ENCODE measurements around the gene DLG3.
"Not testable (repeated sequence)": the region's sequence is repeated elsewhere in the genome, so short reads cannot be mapped to it uniquely, and the experiment has no call there.

Gene DLG3

DNA sequence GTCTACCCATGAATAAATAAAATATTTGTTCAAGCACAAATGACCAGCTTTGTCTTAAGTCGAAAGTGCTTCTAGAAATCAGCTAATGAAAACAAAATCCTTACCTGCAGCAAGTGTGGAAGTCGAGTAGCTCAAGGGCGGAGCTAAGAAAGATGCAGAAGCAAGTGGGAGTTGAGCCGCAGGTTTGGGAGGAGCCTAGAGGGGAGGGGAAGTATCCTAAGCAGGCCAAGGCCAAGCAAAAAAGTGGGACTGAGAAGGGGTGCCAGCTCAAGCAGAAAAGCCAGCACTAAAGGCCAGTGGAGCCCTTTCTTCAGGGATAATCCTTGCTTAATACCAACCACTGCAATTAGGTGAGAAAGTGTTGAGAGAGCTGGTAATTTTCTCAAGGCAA lies 60.8 kb downstream of the DLG3 start:
- in situ Hi-C loops (cut with MboI; ENCODE audit: low sequenced_read_pairs, unreplicated experiment), result no loop called here
- DNase-seq (ENCODE audit: low spot score), result no peak
- TF ChIP-seq, protein P1, sequence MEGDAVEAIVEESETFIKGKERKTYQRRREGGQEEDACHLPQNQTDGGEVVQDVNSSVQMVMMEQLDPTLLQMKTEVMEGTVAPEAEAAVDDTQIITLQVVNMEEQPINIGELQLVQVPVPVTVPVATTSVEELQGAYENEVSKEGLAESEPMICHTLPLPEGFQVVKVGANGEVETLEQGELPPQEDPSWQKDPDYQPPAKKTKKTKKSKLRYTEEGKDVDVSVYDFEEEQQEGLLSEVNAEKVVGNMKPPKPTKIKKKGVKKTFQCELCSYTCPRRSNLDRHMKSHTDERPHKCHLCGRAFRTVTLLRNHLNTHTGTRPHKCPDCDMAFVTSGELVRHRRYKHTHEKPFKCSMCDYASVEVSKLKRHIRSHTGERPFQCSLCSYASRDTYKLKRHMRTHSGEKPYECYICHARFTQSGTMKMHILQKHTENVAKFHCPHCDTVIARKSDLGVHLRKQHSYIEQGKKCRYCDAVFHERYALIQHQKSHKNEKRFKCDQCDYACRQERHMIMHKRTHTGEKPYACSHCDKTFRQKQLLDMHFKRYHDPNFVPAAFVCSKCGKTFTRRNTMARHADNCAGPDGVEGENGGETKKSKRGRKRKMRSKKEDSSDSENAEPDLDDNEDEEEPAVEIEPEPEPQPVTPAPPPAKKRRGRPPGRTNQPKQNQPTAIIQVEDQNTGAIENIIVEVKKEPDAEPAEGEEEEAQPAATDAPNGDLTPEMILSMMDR (IDR thresholded peaks at IDR 0.05; ENCODE audit: borderline replicate concordance, control extremely low read depth, extremely low read depth, insufficient read depth, missing control alignments), result no peak

DNA sequence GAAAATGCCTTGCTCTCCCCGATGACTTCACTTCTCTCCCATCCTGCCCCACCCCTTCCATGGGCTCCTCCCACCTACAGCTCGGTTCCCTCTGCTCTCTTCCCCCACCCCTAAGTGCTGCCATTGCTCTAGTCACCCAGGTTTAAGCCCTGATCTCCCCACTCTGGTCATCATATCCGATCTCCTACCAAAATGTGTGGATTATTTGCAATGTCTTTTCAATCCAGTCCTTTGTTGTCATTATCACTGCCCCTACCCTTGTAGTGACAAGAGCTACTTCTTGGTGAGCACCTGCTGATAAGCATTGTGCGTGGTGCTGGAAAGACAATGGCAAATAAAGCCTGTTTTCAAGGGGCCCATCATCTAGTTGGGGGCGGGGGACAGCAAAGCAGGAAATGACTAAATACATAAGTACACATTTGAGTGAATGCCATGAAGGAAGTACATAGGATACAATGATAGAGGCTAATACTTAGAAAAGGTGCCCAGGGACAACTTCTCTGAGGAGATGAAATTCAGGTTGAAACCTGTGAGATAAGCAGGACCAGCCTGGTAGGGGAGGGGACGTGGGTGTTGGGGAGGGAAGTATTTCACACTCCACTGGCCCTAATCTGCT lies 63.8 kb downstream of the DLG3 start:
- TF ChIP-seq, protein P1 (IDR thresholded peaks at IDR 0.05; ENCODE audit: borderline replicate concordance, control extremely low read depth, extremely low read depth, insufficient read depth, missing control alignments), result no peak
- no peak for DNase-seq (ENCODE audit: low spot score)
- in situ Hi-C loops (cut with MboI; ENCODE audit: low sequenced_read_pairs, unreplicated experiment), result no loop called here

GRCh38 chrX:70509078-70509477 lies 64.4 kb downstream of the DLG3 start:
- no peak for DNase-seq (ENCODE audit: low spot score)
- in situ Hi-C loops (cut with MboI; ENCODE audit: low sequenced_read_pairs, unreplicated experiment), result no loop called here
- TF ChIP-seq, protein P1 (IDR thresholded peaks at IDR 0.05; ENCODE audit: borderline replicate concordance, control extremely low read depth, extremely low read depth, insufficient read depth, missing control alignments), result no peak

DNA sequence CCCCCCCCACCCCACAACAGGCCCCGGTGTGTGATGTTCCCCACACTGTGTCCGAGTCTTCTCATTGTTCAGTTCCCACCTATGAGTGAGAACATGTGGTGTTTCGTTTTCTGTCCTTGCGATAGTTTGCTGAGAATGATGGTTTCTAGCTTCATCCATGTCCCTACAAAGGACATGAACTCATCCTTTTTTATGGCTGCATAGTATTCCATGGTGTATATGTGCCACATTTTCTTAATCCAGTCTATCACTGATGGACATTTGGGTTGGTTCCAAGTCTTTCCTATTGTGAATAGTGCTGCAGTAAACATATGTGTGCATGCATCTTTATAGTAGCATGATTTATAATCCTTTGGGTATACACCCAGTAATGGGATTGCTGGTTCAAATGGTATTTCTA lies 70.6 kb downstream of the DLG3 start:
- in situ Hi-C loops (cut with MboI; ENCODE audit: low sequenced_read_pairs, unreplicated experiment); DNase-seq (ENCODE audit: low spot score): not testable (repeated sequence)

- in situ Hi-C loops (cut with MboI; ENCODE audit: low sequenced_read_pairs, unreplicated experiment); DNase-seq (ENCODE audit: low spot score): not testable (repeated sequence)
These were observed 71.1 kb downstream of the DLG3 start for GRCh38 chrX:70515692-70516091.

GRCh38 chrX:70525733-70526132 lies 81.1 kb downstream of the DLG3 start:
- in situ Hi-C loops (cut with MboI; ENCODE audit: low sequenced_read_pairs, unreplicated experiment), result no loop called here
- no peak for DNase-seq (ENCODE audit: low spot score)
- TF ChIP-seq, protein P1 (IDR thresholded peaks at IDR 0.05; ENCODE audit: borderline replicate concordance, control extremely low read depth, extremely low read depth, insufficient read depth, missing control alignments), result no peak

DNA sequence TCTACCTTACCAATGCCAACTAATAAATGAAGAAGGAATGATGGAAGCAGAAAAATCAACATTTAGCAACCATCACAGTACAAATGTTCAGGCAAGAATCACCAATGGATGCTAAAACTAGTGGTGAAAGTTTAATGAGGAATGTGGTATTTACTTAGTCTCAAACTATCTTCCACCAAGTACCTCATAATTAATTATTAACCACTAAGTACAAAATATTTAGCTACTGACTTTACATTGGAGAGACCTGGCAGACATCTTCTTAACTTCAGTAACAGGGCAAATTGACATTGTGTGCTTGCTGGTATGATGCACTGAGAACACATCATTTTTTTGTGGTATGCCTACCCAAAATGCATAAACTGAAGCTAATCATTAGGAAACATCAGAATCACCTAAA lies 82.4 kb downstream of the DLG3 start:
- DNase-seq (ENCODE audit: low spot score), result no peak
- in situ Hi-C loops (cut with MboI; ENCODE audit: low sequenced_read_pairs, unreplicated experiment), result no loop called here
- TF ChIP-seq, protein P1 (IDR thresholded peaks at IDR 0.05; ENCODE audit: borderline replicate concordance, control extremely low read depth, extremely low read depth, insufficient read depth, missing control alignments), result no peak
